ENCODE results near the gene DICER1. TPM values are rescaled to one million over a fixed set of nuclear protein-coding genes. Genes with fewer than 3 reads are reported as not detected.

Gene DICER1
- polyA plus RNA-seq, 2 of the 4 experiments (the other 2 are of a cell fraction) = 14.1 to 46.3 TPM

- TF ChIP-seq RAD21 (conservative IDR thresholded peaks at IDR 0.05 in 1 of 2, IDR thresholded peaks at IDR 0.05 in 1 of 2) = no peak
- no peak for TF ChIP-seq TFCP2L1 (CRISPR knock-in tag; IDR thresholded peaks at IDR 0.05)
- TF ChIP-seq POLR2AphosphoS2 (conservative IDR thresholded peaks at IDR 0.05; ENCODE audit: low read length) = no peak
- no peak for TF ChIP-seq HOXB5 (CRISPR knock-in tag; IDR thresholded peaks at IDR 0.05)
- no peak for TF ChIP-seq EHMT2 (IDR thresholded peaks at IDR 0.05; ENCODE audit: low read depth)
- TF ChIP-seq MAX (IDR thresholded peaks at IDR 0.05) = no peak
These were observed 45.7 kb downstream of the DICER1 start (continued) for GRCh38 chr14:95111507-95112164.

- Histone ChIP-seq H3K27ac (no peak overlapping the region), H3K4me2 (no peak overlapping the region), H3K4me1 (no peaks in the 10 kb centered on the region), H3K9me3 (no peaks in the 10 kb centered on the region), H3K4me3 (no peak overlapping the region)
- 96% methylated on average over 8 of the region's 8 CpGs for WGBS (ENCODE audit: missing lambda C conversion rate)
- ATAC-seq (no peak), FAIRE-seq (no peak), DNase-seq (ENCODE audit: low read depth in 1 of 2, low spot score in 1 of 2) (no peak)
- ChIA-PET CTCF (interaction anchor here (1.2 kb wide), 1 partner anchor 9 kb away, joined by 3 read pairs; no protein-coding TSS in a partner anchor), POLR2A (no interaction called here)
- TF ChIP-seq MAZ (IDR thresholded peaks at IDR 0.05; ENCODE audit: borderline replicate concordance, low read depth, low read length) (no peak), PHF8 (IDR thresholded peaks at IDR 0.05; ENCODE audit: borderline replicate concordance, low read depth) (no peak), RAD21 (conservative IDR thresholded peaks at IDR 0.05 in 1 of 2, IDR thresholded peaks at IDR 0.05 in 1 of 2) (no peak), JUN (IDR thresholded peaks at IDR 0.05) (no peak), CHD4 (IDR thresholded peaks at IDR 0.05; ENCODE audit: borderline replicate concordance) (no peak), CBX2 (IDR thresholded peaks at IDR 0.05; ENCODE audit: borderline replicate concordance, low read depth) (no peak), RNF2 (IDR thresholded peaks at IDR 0.05; ENCODE audit: borderline replicate concordance, low read depth) (no peak), ZC3H11A (IDR thresholded peaks at IDR 0.05) (no peak)
These were observed 47.2 kb downstream of the DICER1 start for GRCh38 chr14:95110178-95110577.

GRCh38 chr14:95107711-95108110 is 49.6 kb downstream of the DICER1 start:
- H3K27ac ChIP-seq = no peak overlapping the region
- no peaks in the 10 kb centered on the region for H3K4me1 ChIP-seq
- POLR2A ChIA-PET = no interaction called here
- DNase-seq (ENCODE audit: low read depth in 1 of 2, low spot score in 1 of 2) (no peak), ATAC-seq (no peak), FAIRE-seq (no peak)
- WGBS (ENCODE audit: missing lambda C conversion rate) = 88% methylated on average over 4 of the region's 4 CpGs
- H3K4me2 ChIP-seq = no peak overlapping the region
- no peak overlapping the region for H3K4me3 ChIP-seq
- CTCF ChIA-PET = interaction anchor here (1.0 to 1.5 kb wide), 2 partner anchors 324 to 418 kb away, joined by 4 to 5 read pairs; no protein-coding TSS in a partner anchor
- TF ChIP-seq HOXB5 (CRISPR knock-in tag; IDR thresholded peaks at IDR 0.05) = no peak
- TF ChIP-seq ZC3H11A (IDR thresholded peaks at IDR 0.05) = no peak
- no peak for TF ChIP-seq TP53 (CRISPR knock-in tag; IDR thresholded peaks at IDR 0.05)
- no peak for TF ChIP-seq BCL3 (IDR thresholded peaks at IDR 0.05)
- no peak for TF ChIP-seq MYC (IDR thresholded peaks at IDR 0.05; ENCODE audit: borderline replicate concordance, low read length)
- TF ChIP-seq MAFK (IDR thresholded peaks at IDR 0.05; ENCODE audit: partially characterized antibody) = peak; percentile 81
- no peaks in the 10 kb centered on the region for H3K9me3 ChIP-seq

- FAIRE-seq (no peak), DNase-seq (ENCODE audit: low read depth in 1 of 2, low spot score in 1 of 2) (no peak), ATAC-seq (no peak)
- ChIA-PET POLR2A (no interaction called here), CTCF (interaction anchor here (1.5 kb wide), 1 partner anchor 417 kb away, joined by 5 read pairs; no protein-coding TSS in a partner anchor)
- Histone ChIP-seq H3K4me1 (no peaks in the 10 kb centered on the region), H3K9me3 (no peaks in the 10 kb centered on the region), H3K4me3 (no peak overlapping the region), H3K4me2 (no peak overlapping the region), H3K27ac (no peak overlapping the region)
- WGBS (ENCODE audit: missing lambda C conversion rate) = 91% methylated on average over 7 of the region's 7 CpGs
- TF ChIP-seq SMC3 (IDR thresholded peaks at IDR 0.05) (no peak), ZNF302 (CRISPR knock-in tag; IDR thresholded peaks at IDR 0.05) (no peak), KDM1A (IDR thresholded peaks at IDR 0.05; ENCODE audit: low read depth) (no peak), ZSCAN20 (CRISPR knock-in tag; IDR thresholded peaks at IDR 0.05) (no peak), NPAS2 (CRISPR knock-in tag; IDR thresholded peaks at IDR 0.05; ENCODE audit: borderline replicate concordance) (no peak), HES2 (IDR thresholded peaks at IDR 0.05) (no peak), FOSB (CRISPR knock-in tag; IDR thresholded peaks at IDR 0.05) (no peak), ESRRA (IDR thresholded peaks at IDR 0.05; ENCODE audit: borderline replicate concordance, low read length) (no peak), RFX5 (IDR thresholded peaks at IDR 0.05) (no peak), MYC (IDR thresholded peaks at IDR 0.05; ENCODE audit: borderline replicate concordance, low read length) (no peak), REST (IDR thresholded peaks at IDR 0.05) (no peak), RCOR1 (IDR thresholded peaks at IDR 0.05; ENCODE audit: low read depth, low read length) (no peak)
These were observed 50.4 kb downstream of the DICER1 start for GRCh38 chr14:95106971-95107370.

All from A549 (cell line).